ENCODE data around the gene TIGD7.

- TF ChIP-seq, protein P1, sequence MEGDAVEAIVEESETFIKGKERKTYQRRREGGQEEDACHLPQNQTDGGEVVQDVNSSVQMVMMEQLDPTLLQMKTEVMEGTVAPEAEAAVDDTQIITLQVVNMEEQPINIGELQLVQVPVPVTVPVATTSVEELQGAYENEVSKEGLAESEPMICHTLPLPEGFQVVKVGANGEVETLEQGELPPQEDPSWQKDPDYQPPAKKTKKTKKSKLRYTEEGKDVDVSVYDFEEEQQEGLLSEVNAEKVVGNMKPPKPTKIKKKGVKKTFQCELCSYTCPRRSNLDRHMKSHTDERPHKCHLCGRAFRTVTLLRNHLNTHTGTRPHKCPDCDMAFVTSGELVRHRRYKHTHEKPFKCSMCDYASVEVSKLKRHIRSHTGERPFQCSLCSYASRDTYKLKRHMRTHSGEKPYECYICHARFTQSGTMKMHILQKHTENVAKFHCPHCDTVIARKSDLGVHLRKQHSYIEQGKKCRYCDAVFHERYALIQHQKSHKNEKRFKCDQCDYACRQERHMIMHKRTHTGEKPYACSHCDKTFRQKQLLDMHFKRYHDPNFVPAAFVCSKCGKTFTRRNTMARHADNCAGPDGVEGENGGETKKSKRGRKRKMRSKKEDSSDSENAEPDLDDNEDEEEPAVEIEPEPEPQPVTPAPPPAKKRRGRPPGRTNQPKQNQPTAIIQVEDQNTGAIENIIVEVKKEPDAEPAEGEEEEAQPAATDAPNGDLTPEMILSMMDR (IDR thresholded peaks at IDR 0.05 in 2 of 3, conservative IDR thresholded peaks at IDR 0.05 in 1 of 3; ENCODE audit: borderline replicate concordance in 1 of 3, insufficient read depth in 1 of 3, low read depth in 2 of 3, low read length in 2 of 3), result no peak
- TF ChIP-seq YY1 (IDR thresholded peaks at IDR 0.05; ENCODE audit: extremely low read depth, insufficient replicate concordance, low read depth, low read length), result no peak
- TF ChIP-seq SP1 (IDR thresholded peaks at IDR 0.05; ENCODE audit: low read depth), result no peak
- TF ChIP-seq REST (IDR thresholded peaks at IDR 0.05; ENCODE audit: low read depth), result no peak
- no peak for TF ChIP-seq RAD21 (IDR thresholded peaks at IDR 0.05; ENCODE audit: low read depth)
- TF ChIP-seq SIN3A (IDR thresholded peaks at IDR 0.05; ENCODE audit: low read depth), result no peak
- no peak for TF ChIP-seq POLR2A (IDR thresholded peaks at IDR 0.05; ENCODE audit: borderline replicate concordance, extremely low read depth, insufficient read depth, insufficient read length)
- TF ChIP-seq SRF (IDR thresholded peaks at IDR 0.05; ENCODE audit: low read depth), result no peak
- TF ChIP-seq TCF7L2 (IDR thresholded peaks at IDR 0.05; ENCODE audit: borderline replicate concordance, extremely low read depth, insufficient read depth, insufficient read length), result no peak
- no peak for TF ChIP-seq ZNF274 (IDR thresholded peaks at IDR 0.05; ENCODE audit: low read depth, low read length)
Measured at GRCh38 chr16:3321816-3322215, 16.6 kb upstream of the TIGD7 start.

Data from HCT116 (cell line).